K562 (cell line): ENCODE data around the gene HSF5. TPM values are rescaled to one million over a fixed set of nuclear protein-coding genes. Genes with fewer than 3 reads are reported as not detected.

Experiments
- FOXJ3 ChIP-seq: sonication (generic); formaldehyde crosslinking; IDR thresholded peaks from 2 replicates; pipeline ENCODE4 v1.4.0; 2020; ENCODE audit warnings: mild to moderate bottlenecking, missing genetic modification reagents
- GTF2E2 ChIP-seq: fragments of 200-800 bp; sonication (Bioruptor generic); IDR thresholded peaks from 2 replicates; pipeline ENCODE4 v1.6.1; 2016; ENCODE audit warnings: missing genetic modification characterization, missing compliant biosample characterization
- HDGF ChIP-seq: fragments of 450-650 bp; IDR thresholded peaks from 2 replicates; pipeline ENCODE4 v1.6.1; 2016
- HMG20A ChIP-seq: fragments of 450-650 bp; formaldehyde crosslinking; conservative IDR thresholded peaks from 2 replicates; pipeline ENCODE4 v1.4.0; 2020; ENCODE audit warnings: mild to moderate bottlenecking, mixed read lengths
- MIER1 ChIP-seq: fragments of 450-650 bp; IDR thresholded peaks from 2 replicates; pipeline ENCODE4 v1.6.1; 2016; ENCODE audit warnings: antibody characterized with exemption, mild to moderate bottlenecking, low read depth
- NFE2L1 ChIP-seq: fragments of 450-650 bp; IDR thresholded peaks from 2 replicates; pipeline ENCODE4 v1.6.1; 2016; ENCODE audit warnings: missing genetic modification characterization, low read depth, mild to moderate bottlenecking, missing compliant biosample characterization, moderate library complexity, borderline replicate concordance
- NONO ChIP-seq, 2 experiments: fragments of 200-400 bp in 1 of 2; fragments of 450-650 bp in 1 of 2; formaldehyde crosslinking in 1 of 2; IDR thresholded peaks; 2 replicates each; pipeline ENCODE4 v1.6.1; 2017; ENCODE audit warnings: low read depth in 2 of 2, mild to moderate bottlenecking in 2 of 2, moderate library complexity in 2 of 2, low read length in 1 of 2
- RBM39 ChIP-seq: fragments of 200-400 bp; formaldehyde crosslinking; optimal IDR thresholded peaks from 2 replicates; pipeline ENCODE3; 2018; ENCODE audit warnings: low read depth, low read length
- SMARCE1 ChIP-seq: fragments of 450-650 bp; IDR thresholded peaks from 2 replicates; pipeline ENCODE4 v1.7.1; 2016; ENCODE audit warnings: mild to moderate bottlenecking
- STAT5A ChIP-seq: IDR thresholded peaks from 2 replicates; pipeline ENCODE4 v1.6.1; 2012; ENCODE audit warnings: low read length, inconsistent platforms, borderline replicate concordance
- TFAM ChIP-seq: fragments of 250-450 bp; sonication (Bioruptor Pico); conservative IDR thresholded peaks from 2 replicates; pipeline ENCODE4 v1.5.0; 2021; ENCODE audit warnings: mild to moderate bottlenecking, moderate library complexity
- ZKSCAN3 ChIP-seq: fragments of 250-450 bp; sonication (Bioruptor Pico); IDR thresholded peaks from 2 replicates; pipeline ENCODE4 v1.4.0; 2020
- ZNF717 ChIP-seq: fragments of 250-450 bp; sonication (Bioruptor Pico); IDR thresholded peaks from 2 replicates; pipeline ENCODE4 v1.5.0; 2021
- ZNF780A ChIP-seq: fragments of 250-450 bp; sonication (Bioruptor Pico); IDR thresholded peaks from 2 replicates; pipeline ENCODE4 v1.5.0; 2021; ENCODE audit warnings: mild to moderate bottlenecking
- polyA plus RNA-seq, 8 experiments: library from polyadenylated mRNA; depleted of rRNA in 4 of 8; stranded (reverse) in 5 of 8; unstranded in 3 of 8; fragments of >200 nt; fragmentation: Nextera tagmentation in 2 of 8; fragmentation: Illumina TruSeq in 1 of 8; extraction: Ambion mirVana in 2 of 8; extraction: Trizol in 1 of 8; gene quantifications; 2 replicates each; pipeline versions ENCODE4 v1.2.1 to v1.2.3, GENCODE V29; 2011 to 2014; ENCODE audit warnings: inconsistent platforms in 1 of 8, missing spikeins in 1 of 8
- total RNA-seq, 7 experiments: library from RNA; depleted of rRNA in 6 of 7; stranded (reverse); fragments of >200 nt in 6 of 7; fragmentation: Illumina TruSeq in 2 of 7; extraction: Trizol in 2 of 7; gene quantifications; 2 replicates each; pipeline versions ENCODE4 v1.2.1 to v1.2.3, GENCODE V29; 2011 to 2021; ENCODE audit warnings: low replicate concordance in 1 of 7
- TF ChIP-seq, protein P1 (sequence below): sonication (generic); formaldehyde crosslinking; IDR thresholded peaks from 2 replicates; pipeline ENCODE4 v1.8.0; 2022; ENCODE audit warnings: mild to moderate bottlenecking, missing genetic modification reagents, borderline replicate concordance
- TF ChIP-seq, protein P2 (sequence below): fragments of 250-450 bp; sonication (Bioruptor Pico); IDR thresholded peaks from 2 replicates; pipeline ENCODE4 v1.5.0; 2020; ENCODE audit warnings: mild to moderate bottlenecking
- TF ChIP-seq, protein P3 (sequence below): sonication (generic); formaldehyde crosslinking; IDR thresholded peaks from 2 replicates; pipeline ENCODE4 v1.8.0; 2023; ENCODE audit warnings: mild to moderate bottlenecking, missing genetic modification reagents
- TF ChIP-seq, protein P4 (sequence below), 3 experiments: IDR thresholded peaks in 2 of 3; conservative IDR thresholded peaks in 1 of 3; 2 replicates each; pipeline ENCODE4 v1.5.1; 2011 to 2012; ENCODE audit warnings: low read length in 3 of 3, mild to moderate bottlenecking in 3 of 3, control low read depth in 2 of 3, improper control_type of control experiment in 1 of 3, inconsistent platforms in 1 of 3, low read depth in 1 of 3, mixed read lengths in 1 of 3, moderate library complexity in 1 of 3; ENCODE audit not compliant: insufficient read depth in 2 of 3

HSF5 gene
- total and polyA plus RNA-seq, 9 of the 15 experiments (the other 6 are each of a cell fraction or from before 2014, with no cell fraction given), result 0.04 TPM; not detected in 8

DNA sequence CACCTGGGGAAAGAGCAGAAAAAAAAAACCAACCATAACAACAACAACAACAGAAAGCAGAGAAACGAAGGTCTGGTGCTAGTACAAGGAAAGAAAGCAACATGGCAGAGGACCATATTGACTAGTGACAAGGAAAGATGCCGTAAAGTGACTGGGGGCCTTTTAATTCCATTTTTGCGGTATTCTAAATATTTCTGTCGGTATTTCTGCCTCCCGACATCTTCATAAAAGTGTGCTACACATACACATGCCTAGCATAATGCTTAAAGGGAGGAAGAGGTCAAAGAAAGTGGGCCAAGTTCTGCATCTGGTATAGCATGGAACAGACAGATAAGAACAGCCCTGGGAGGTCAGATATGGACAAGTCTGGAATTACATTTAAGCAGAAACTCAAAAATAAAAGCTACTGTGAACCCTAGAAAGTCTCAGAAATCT is 51.4 kb downstream of the HSF5 start (continued):
- TF ChIP-seq, protein P1, sequence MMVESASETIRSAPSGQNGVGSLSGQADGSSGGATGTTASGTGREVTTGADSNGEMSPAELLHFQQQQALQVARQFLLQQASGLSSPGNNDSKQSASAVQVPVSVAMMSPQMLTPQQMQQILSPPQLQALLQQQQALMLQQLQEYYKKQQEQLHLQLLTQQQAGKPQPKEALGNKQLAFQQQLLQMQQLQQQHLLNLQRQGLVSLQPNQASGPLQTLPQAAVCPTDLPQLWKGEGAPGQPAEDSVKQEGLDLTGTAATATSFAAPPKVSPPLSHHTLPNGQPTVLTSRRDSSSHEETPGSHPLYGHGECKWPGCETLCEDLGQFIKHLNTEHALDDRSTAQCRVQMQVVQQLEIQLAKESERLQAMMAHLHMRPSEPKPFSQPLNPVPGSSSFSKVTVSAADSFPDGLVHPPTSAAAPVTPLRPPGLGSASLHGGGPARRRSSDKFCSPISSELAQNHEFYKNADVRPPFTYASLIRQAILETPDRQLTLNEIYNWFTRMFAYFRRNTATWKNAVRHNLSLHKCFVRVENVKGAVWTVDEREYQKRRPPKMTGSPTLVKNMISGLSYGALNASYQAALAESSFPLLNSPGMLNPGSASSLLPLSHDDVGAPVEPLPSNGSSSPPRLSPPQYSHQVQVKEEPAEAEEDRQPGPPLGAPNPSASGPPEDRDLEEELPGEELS (CRISPR knock-in tag), result no peak
- no peak for TF ChIP-seq MIER1
- TF ChIP-seq NFE2L1, result no peak
- TF ChIP-seq, protein P2, sequence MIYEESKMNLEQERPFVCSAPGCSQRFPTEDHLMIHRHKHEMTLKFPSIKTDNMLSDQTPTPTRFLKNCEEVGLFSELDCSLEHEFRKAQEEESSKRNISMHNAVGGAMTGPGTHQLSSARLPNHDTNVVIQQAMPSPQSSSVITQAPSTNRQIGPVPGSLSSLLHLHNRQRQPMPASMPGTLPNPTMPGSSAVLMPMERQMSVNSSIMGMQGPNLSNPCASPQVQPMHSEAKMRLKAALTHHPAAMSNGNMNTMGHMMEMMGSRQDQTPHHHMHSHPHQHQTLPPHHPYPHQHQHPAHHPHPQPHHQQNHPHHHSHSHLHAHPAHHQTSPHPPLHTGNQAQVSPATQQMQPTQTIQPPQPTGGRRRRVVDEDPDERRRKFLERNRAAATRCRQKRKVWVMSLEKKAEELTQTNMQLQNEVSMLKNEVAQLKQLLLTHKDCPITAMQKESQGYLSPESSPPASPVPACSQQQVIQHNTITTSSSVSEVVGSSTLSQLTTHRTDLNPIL (CRISPR knock-in tag), result no peak
- TF ChIP-seq NONO (IDR thresholded peaks at IDR 0.05; ENCODE audit: low read depth in 2 of 2, low read length in 1 of 2), result no peak
- TF ChIP-seq, protein P3, sequence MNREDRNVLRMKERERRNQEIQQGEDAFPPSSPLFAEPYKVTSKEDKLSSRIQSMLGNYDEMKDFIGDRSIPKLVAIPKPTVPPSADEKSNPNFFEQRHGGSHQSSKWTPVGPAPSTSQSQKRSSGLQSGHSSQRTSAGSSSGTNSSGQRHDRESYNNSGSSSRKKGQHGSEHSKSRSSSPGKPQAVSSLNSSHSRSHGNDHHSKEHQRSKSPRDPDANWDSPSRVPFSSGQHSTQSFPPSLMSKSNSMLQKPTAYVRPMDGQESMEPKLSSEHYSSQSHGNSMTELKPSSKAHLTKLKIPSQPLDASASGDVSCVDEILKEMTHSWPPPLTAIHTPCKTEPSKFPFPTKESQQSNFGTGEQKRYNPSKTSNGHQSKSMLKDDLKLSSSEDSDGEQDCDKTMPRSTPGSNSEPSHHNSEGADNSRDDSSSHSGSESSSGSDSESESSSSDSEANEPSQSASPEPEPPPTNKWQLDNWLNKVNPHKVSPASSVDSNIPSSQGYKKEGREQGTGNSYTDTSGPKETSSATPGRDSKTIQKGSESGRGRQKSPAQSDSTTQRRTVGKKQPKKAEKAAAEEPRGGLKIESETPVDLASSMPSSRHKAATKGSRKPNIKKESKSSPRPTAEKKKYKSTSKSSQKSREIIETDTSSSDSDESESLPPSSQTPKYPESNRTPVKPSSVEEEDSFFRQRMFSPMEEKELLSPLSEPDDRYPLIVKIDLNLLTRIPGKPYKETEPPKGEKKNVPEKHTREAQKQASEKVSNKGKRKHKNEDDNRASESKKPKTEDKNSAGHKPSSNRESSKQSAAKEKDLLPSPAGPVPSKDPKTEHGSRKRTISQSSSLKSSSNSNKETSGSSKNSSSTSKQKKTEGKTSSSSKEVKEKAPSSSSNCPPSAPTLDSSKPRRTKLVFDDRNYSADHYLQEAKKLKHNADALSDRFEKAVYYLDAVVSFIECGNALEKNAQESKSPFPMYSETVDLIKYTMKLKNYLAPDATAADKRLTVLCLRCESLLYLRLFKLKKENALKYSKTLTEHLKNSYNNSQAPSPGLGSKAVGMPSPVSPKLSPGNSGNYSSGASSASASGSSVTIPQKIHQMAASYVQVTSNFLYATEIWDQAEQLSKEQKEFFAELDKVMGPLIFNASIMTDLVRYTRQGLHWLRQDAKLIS (CRISPR knock-in tag), result no peak
- TF ChIP-seq SMARCE1, result peak; percentile 74
- TF ChIP-seq ZKSCAN3 (CRISPR knock-in tag), result no peak
- TF ChIP-seq, protein P4, sequence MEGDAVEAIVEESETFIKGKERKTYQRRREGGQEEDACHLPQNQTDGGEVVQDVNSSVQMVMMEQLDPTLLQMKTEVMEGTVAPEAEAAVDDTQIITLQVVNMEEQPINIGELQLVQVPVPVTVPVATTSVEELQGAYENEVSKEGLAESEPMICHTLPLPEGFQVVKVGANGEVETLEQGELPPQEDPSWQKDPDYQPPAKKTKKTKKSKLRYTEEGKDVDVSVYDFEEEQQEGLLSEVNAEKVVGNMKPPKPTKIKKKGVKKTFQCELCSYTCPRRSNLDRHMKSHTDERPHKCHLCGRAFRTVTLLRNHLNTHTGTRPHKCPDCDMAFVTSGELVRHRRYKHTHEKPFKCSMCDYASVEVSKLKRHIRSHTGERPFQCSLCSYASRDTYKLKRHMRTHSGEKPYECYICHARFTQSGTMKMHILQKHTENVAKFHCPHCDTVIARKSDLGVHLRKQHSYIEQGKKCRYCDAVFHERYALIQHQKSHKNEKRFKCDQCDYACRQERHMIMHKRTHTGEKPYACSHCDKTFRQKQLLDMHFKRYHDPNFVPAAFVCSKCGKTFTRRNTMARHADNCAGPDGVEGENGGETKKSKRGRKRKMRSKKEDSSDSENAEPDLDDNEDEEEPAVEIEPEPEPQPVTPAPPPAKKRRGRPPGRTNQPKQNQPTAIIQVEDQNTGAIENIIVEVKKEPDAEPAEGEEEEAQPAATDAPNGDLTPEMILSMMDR (IDR thresholded peaks at IDR 0.05 in 2 of 3, conservative IDR thresholded peaks at IDR 0.05 in 1 of 3; ENCODE audit: insufficient read depth in 2 of 3, low read depth in 1 of 3, low read length in 3 of 3), result no peak
- TF ChIP-seq STAT5A, result peak; percentile 83
- no peak for TF ChIP-seq ZNF717 (CRISPR knock-in tag)
- no peak for TF ChIP-seq TFAM (CRISPR knock-in tag)
- TF ChIP-seq ZNF780A (CRISPR knock-in tag), result no peak
- no peak for TF ChIP-seq HDGF
- TF ChIP-seq RBM39, result no peak
- TF ChIP-seq GTF2E2 (tag), result no peak
- no peak for TF ChIP-seq HMG20A (CRISPR knock-in tag)
- no peak for TF ChIP-seq FOXJ3
